ENCODE results near the gene ARHGEF17. TPM values are rescaled to one million over a fixed set of nuclear protein-coding genes. Genes with fewer than 3 reads are reported as not detected.

Gene ARHGEF17
- total and polyA plus RNA-seq, 8 donors, result 5.0 to 66.5 (median 33.6) TPM

GRCh38 chr11:73345481-73346160 lies 37.5 kb downstream of the ARHGEF17 start:
- intact Hi-C loops (cut with DNase I; ENCODE audit: low total_unique reads), result no loop called here
- H3K9me3 ChIP-seq, result no peaks in the 10 kb centered on the region
- no peaks in the 10 kb centered on the region for H3K27me3 ChIP-seq
- peaks cover 0 to 19% (median 18%) of the 10 kb centered on the region in 4 donors for H3K36me3 ChIP-seq
- H3K4me3 ChIP-seq, result no peak overlapping the region
- H3K27ac ChIP-seq, result no peak overlapping the region
- no peak for DNase-seq
- TF ChIP-seq EP300 (IDR thresholded peaks at IDR 0.05) (no peak), POLR2A (IDR thresholded peaks at IDR 0.05) (no peak), CTCF (IDR thresholded peaks at IDR 0.05) (no peak), POLR2AphosphoS5 (IDR thresholded peaks at IDR 0.05) (no peak)
- WGBS, 5 donors, result 85 to 95% (median 91%) methylated on average over 5 of the region's 5 CpGs
- H3K4me1 ChIP-seq, result peaks cover 25 to 59% (median 37%) of the 10 kb centered on the region in 4 donors

DNA sequence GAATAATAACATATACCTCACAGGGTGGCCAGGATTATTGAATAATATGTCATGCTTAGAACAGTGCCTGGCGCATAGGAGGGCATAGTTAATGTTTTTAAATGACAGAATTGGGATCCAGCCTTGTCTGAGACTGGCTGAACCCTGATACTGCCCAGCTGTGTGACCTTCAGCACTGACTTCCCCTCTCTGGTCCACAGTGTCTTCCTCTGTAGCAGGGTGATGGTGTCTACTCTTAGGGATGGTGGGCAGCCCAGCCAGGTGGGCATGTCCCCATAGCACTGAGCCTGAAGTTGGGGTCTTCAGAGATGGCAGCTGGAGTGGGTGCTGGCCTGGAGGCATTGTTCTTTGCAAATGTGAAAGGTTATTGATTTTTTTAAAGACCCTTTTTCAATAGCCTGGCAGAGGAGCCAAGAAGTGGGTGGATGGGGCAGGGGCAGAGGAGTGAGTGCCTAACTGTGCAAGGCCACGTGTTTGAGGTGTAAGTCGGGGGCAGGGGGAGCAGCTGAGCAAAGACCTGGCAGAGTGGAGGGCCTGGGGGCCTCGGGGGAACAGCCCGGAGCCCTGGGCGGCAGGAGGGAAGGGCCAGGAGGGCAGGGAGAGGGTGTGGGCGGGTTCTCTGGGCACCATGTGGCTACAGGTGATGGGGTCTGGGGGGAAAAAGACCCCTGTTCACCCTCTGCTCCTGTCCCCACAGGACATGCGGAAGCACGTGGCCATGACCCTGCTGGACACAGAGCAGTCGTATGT lies 38.3 kb downstream of the ARHGEF17 start:
- intact Hi-C loops (cut with DNase I; ENCODE audit: low total_unique reads), result no loop called here
- TF ChIP-seq POLR2A (IDR thresholded peaks at IDR 0.05) (no peak), CTCF (IDR thresholded peaks at IDR 0.05) (no peak), POLR2AphosphoS5 (IDR thresholded peaks at IDR 0.05) (no peak), EP300 (IDR thresholded peaks at IDR 0.05) (no peak)
- H3K9me3 ChIP-seq, result no peaks in the 10 kb centered on the region
- H3K27me3 ChIP-seq, result no peaks in the 10 kb centered on the region
- peaks cover 0 to 19% (median 18%) of the 10 kb centered on the region in 4 donors for H3K36me3 ChIP-seq
- peaks cover 25 to 67% (median 44%) of the 10 kb centered on the region in 4 donors for H3K4me1 ChIP-seq
- H3K4me3 ChIP-seq, result no peak overlapping the region
- WGBS, 5 donors, result 76 to 86% (median 83%) methylated on average over 7 to 10 of the region's 10 CpGs
- no peak overlapping the region for H3K27ac ChIP-seq
- DNase-seq, result no peak

DNA sequence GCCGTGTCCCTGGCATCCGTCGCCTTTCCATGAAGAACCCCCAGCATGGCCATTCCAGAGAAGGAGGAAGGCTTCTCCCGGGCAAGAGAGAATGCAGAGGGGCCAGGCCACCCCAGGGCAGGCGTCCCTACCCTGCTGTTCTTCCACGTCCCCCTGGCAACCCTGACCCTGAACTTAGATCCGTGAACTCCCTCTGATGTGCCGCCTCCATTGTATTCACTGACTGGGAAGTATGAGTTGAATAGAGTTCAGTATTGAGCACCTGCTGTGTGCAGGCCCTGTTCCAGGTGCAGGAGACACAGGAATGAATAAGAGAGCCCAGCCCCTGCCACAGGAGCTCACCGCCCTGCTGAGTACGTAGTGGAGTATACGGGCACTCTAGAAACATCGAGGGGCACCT lies 39.0 kb downstream of the ARHGEF17 start:
- no peak overlapping the region for H3K27ac ChIP-seq
- H3K27me3 ChIP-seq, result no peaks in the 10 kb centered on the region
- TF ChIP-seq POLR2AphosphoS5 (IDR thresholded peaks at IDR 0.05) (no peak), POLR2A (IDR thresholded peaks at IDR 0.05) (no peak), EP300 (IDR thresholded peaks at IDR 0.05) (no peak), CTCF (IDR thresholded peaks at IDR 0.05) (no peak)
- no peak overlapping the region for H3K4me3 ChIP-seq
- 83 to 89% (median 88%) methylated on average over 12 of the region's 12 CpGs for WGBS, 5 donors
- DNase-seq, result no peak
- peaks cover 25 to 65% (median 42%) of the 10 kb centered on the region in 4 donors for H3K4me1 ChIP-seq
- peaks cover 0 to 19% (median 18%) of the 10 kb centered on the region in 4 donors for H3K36me3 ChIP-seq
- intact Hi-C loops (cut with DNase I; ENCODE audit: low total_unique reads), result no loop called here
- no peaks in the 10 kb centered on the region for H3K9me3 ChIP-seq

GRCh38 chr11:73348838-73349237 lies 40.8 kb downstream of the ARHGEF17 start:
- Histone ChIP-seq H3K9me3 (no peaks in the 10 kb centered on the region), H3K4me1 (peaks cover 7 to 49% (median 25%) of the 10 kb centered on the region in 4 donors), H3K27ac (no peak overlapping the region), H3K4me3 (no peak overlapping the region), H3K36me3 (peaks cover 0 to 34% (median 28%) of the 10 kb centered on the region in 4 donors), H3K27me3 (no peaks in the 10 kb centered on the region)
- no peak for DNase-seq
- TF ChIP-seq EP300 (IDR thresholded peaks at IDR 0.05), result no peak
- TF ChIP-seq POLR2A (IDR thresholded peaks at IDR 0.05), result no peak
- no peak for TF ChIP-seq POLR2AphosphoS5 (IDR thresholded peaks at IDR 0.05)
- no peak for TF ChIP-seq CTCF (IDR thresholded peaks at IDR 0.05)
- 85 to 91% (median 89%) methylated on average over 5 of the region's 5 CpGs for WGBS, 5 donors
- intact Hi-C loops (cut with DNase I; ENCODE audit: low total_unique reads), result no loop called here

Data from stomach (tissue), 9 donors.